Thyroid gland (tissue), 4 donors: ENCODE measurements around the gene DCXR. TPM values are rescaled to one million over a fixed set of nuclear protein-coding genes. Genes with fewer than 3 reads are reported as not detected.

Experiments
- DNase-seq, 2 donors: peaks; one replicate each; pipeline ENCODE4 v3.0.0-alpha.2; 2019
- H3K27ac ChIP-seq, 3 donors: fragments of 200-600 bp; sonication (generic); 1 replicate in 2 of 3; 2 replicates in 1 of 3; pipeline ENCODE4 v1.5.1; 2016 to 2019; ENCODE audit warnings: mild to moderate bottlenecking in 1 of 3, moderate library complexity in 1 of 3
- H3K27me3 ChIP-seq: fragments of 200-600 bp; sonication (generic); one replicate; pipeline ENCODE4 v1.5.1; 2019
- H3K36me3 ChIP-seq, 2 donors: fragments of 200-600 bp; sonication (generic); one replicate each; pipeline ENCODE4 v1.5.1; 2016 to 2019
- H3K4me1 ChIP-seq, 2 donors: fragments of 200-600 bp; sonication (generic); one replicate each; pipeline ENCODE4 v1.5.1; 2017 to 2019
- H3K4me3 ChIP-seq, 3 donors: fragments of 200-600 bp; sonication (generic); replicated peaks in 1 of 3; 1 replicate in 2 of 3; 2 replicates in 1 of 3; pipeline ENCODE4 v1.5.1; 2016; ENCODE audit warnings: mild to moderate bottlenecking in 1 of 3
- H3K9me3 ChIP-seq: fragments of 200-600 bp; sonication (generic); one replicate; pipeline ENCODE4 v1.5.1; 2017
- POLR2A ChIP-seq, 2 donors: fragments of 450-650 bp; IDR thresholded peaks; one replicate each; pipeline ENCODE4 v1.6.1; 2017; ENCODE audit warnings: antibody characterized with exemption in 2 of 2, mild to moderate bottlenecking in 2 of 2, moderate library complexity in 1 of 2
- WGBS, 2 donors: methylation state at CpG; one replicate each; pipeline ENCODE4 v1.1.5; 2017; 5-methylcytosine and 5-hydroxymethylcytosine counted together
- intact Hi-C: fragments of 100-400 bp; cut with DNase I; formaldehyde crosslinking; loops from one replicate; pipeline ENCODE4 v1.15.1; 2023
- total RNA-seq, 4 donors: library from RNA; depleted of rRNA; stranded (reverse); fragments of >200 nt; gene quantifications; one replicate each; pipeline ENCODE4 v1.2.3, GENCODE V29; 2016
- TF ChIP-seq, protein P1 (sequence below), 6 experiments: fragments of 200-600 bp in 3 of 6; fragments of 450-650 bp in 3 of 6; sonication (generic) in 3 of 6; IDR thresholded peaks; one replicate each; pipeline ENCODE4 v1.5.1; 2016 to 2019; ENCODE audit warnings: antibody characterized with exemption in 6 of 6, mild to moderate bottlenecking in 2 of 6, inconsistent platforms in 1 of 6, moderate library complexity in 1 of 6

Gene DCXR
- total RNA-seq, 4 donors from 2014 or later, result 88.6 to 161 (median 114) TPM

DNA sequence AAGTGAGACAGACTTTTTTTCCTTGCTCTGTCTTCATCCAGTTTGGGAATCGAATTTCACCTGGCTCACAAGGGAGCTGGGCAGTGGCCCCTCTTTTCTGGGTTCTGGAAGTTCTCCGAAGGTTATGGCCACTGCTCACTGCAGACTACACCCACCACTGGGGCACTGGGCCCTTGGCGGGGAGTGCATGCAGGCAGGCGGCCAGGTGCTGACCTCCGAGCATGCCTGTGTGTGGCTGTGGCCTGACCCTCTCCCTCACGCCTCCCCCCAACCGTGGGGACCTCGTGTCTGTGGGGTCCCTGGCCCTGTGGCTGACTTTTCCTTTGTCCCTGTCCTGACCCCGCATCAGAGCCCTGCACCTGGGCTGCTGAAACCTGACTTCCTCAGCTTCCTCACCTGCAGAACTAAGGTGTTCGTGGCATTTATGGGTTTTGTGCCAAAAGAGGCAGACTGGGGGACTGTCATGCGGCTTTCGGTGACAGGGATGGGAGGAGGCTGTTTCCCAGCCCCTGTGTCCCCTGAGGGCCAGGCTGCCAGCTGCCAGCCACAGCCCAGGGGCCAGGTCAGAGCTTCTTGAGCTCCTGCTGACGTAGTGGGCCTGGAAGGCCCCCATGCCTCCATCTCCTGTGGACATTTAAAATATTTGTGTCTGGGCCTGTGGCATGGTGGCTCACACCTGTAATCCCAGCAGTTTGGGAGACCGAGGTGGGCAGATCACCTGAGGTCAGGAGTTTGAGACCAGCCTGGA lies 38.6 kb downstream of the DCXR start:
- 75 to 84% methylated on average over 10 to 12 of the region's 14 CpGs for WGBS, 2 donors
- DNase-seq, result peak in 1 of 2 donors; percentile 27
- Histone ChIP-seq H3K4me3 (no peak overlapping the region), H3K27ac (no peak overlapping the region), H3K27me3 (no peaks in the 10 kb centered on the region), H3K4me1 (peaks cover 25 to 50% of the 10 kb centered on the region in 2 donors), H3K36me3 (no peaks in the 10 kb centered on the region), H3K9me3 (no peaks in the 10 kb centered on the region)
- TF ChIP-seq, protein P1, sequence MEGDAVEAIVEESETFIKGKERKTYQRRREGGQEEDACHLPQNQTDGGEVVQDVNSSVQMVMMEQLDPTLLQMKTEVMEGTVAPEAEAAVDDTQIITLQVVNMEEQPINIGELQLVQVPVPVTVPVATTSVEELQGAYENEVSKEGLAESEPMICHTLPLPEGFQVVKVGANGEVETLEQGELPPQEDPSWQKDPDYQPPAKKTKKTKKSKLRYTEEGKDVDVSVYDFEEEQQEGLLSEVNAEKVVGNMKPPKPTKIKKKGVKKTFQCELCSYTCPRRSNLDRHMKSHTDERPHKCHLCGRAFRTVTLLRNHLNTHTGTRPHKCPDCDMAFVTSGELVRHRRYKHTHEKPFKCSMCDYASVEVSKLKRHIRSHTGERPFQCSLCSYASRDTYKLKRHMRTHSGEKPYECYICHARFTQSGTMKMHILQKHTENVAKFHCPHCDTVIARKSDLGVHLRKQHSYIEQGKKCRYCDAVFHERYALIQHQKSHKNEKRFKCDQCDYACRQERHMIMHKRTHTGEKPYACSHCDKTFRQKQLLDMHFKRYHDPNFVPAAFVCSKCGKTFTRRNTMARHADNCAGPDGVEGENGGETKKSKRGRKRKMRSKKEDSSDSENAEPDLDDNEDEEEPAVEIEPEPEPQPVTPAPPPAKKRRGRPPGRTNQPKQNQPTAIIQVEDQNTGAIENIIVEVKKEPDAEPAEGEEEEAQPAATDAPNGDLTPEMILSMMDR (IDR thresholded peaks at IDR 0.05), result no peak
- no peak for TF ChIP-seq POLR2A (IDR thresholded peaks at IDR 0.05)
- intact Hi-C loops, result no loop called here

DNA sequence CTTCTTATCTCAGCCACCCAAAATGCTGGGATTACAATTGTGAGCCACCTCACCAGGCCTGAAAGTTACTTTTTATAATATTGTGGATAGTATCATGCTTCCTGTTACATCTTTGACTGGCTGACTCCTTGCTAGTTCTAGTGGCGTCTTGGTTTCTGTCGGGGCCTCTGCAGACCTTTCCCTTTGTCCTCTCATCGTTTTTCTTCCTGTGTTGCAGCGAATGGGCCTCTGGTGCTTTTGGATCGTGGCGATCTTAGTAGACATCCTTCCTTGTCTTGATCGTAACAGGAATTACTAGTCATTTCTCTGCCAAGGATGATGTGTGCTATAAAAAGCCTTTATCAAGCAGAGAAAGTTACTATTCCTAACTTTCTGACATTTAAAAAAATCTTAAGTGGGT lies 39.3 kb downstream of the DCXR start:
- Histone ChIP-seq H3K9me3 (no peaks in the 10 kb centered on the region), H3K27me3 (no peaks in the 10 kb centered on the region), H3K36me3 (no peaks in the 10 kb centered on the region), H3K4me1 (peaks cover 25 to 51% of the 10 kb centered on the region in 2 donors), H3K27ac (no peak overlapping the region), H3K4me3 (no peak overlapping the region)
- 64 to 73% methylated on average over 7 of the region's 7 CpGs for WGBS, 2 donors
- intact Hi-C loops, result no loop called here
- TF ChIP-seq POLR2A (IDR thresholded peaks at IDR 0.05), result no peak
- TF ChIP-seq, protein P1 (IDR thresholded peaks at IDR 0.05), result no peak
- DNase-seq, result no peak

DNA sequence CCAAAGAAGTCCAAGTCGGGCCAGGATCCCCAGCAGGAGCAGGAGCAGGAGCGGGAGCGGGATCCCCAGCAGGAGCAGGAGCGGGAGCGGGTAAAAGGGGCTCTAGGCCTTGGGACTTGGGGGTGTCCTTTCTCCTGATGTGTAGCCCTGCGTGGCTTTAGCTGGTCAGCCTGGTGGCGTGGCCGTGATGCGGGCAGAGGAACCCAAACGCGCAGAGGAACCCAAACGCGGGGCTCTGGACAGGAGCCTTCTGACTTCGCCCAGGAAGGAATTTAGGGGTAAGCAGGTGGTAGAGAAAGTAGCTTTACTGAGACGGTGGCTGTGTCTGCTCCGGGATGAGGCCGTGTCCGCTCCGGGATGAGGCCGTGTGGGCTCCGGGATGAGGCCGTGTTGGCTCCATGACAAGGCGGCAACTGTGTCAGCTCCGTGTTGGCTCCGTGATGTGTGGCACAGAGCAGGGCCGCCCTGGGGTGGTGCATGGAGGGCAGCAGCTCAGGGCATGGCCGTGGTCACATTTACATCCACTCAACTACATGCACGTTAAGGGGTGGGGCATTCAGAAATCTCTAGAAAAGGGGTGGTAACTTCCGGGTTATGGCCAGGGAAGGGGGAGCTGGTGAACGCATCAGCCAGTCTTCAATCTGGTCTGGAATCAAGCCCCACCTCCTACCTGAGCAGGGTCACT lies 40.6 kb downstream of the DCXR start:
- H3K36me3 ChIP-seq, result no peaks in the 10 kb centered on the region
- H3K27ac ChIP-seq, result no peak overlapping the region
- H3K4me3 ChIP-seq, result no peak overlapping the region
- no peaks in the 10 kb centered on the region for H3K9me3 ChIP-seq
- intact Hi-C loops, result no loop called here
- 93 to 97% methylated on average over 29 to 30 of the region's 30 CpGs for WGBS, 2 donors
- DNase-seq, result no peak
- no peaks in the 10 kb centered on the region for H3K27me3 ChIP-seq
- peaks cover 36 to 61% of the 10 kb centered on the region in 2 donors for H3K4me1 ChIP-seq
- TF ChIP-seq, protein P1 (IDR thresholded peaks at IDR 0.05), result no peak
- no peak for TF ChIP-seq POLR2A (IDR thresholded peaks at IDR 0.05)

DNA sequence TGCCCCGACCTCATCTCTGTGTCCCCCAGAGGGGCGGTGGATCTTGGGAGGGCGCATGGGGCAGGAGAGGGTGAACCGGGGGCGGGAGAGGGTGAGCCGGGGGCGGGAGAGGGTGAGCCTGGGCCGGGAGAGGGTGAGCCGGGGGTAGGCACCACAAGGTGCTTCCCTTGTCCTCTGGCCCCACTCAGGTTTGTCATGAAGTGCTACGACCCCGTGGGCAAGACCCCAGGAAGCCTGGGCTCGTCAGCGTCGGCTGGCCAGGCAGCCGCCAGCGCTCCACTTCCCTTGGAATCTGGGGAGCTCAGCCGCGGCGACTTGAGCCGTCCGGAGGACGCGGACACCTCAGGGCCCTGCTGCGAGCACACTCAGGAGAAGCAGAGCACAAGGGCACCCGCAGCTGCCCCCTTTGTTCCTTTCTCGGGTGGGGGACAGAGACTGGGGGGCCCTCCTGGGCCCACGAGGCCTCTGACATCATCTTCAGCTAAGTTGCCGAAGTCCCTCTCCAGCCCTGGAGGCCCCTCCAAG lies 41.2 kb downstream of the DCXR start:
- Histone ChIP-seq H3K4me3 (no peak overlapping the region), H3K27ac (no peak overlapping the region), H3K36me3 (no peaks in the 10 kb centered on the region), H3K9me3 (no peaks in the 10 kb centered on the region), H3K27me3 (no peaks in the 10 kb centered on the region), H3K4me1 (peaks cover 42 to 67% of the 10 kb centered on the region in 2 donors)
- TF ChIP-seq, protein P1 (IDR thresholded peaks at IDR 0.05), result no peak
- no peak for TF ChIP-seq POLR2A (IDR thresholded peaks at IDR 0.05)
- WGBS, 2 donors, result 92 to 97% methylated on average over 13 to 25 of the region's 28 CpGs
- intact Hi-C loops, result no loop called here
- DNase-seq, result no peak
